Epithelial cell of esophagus (primary cell): ENCODE data around the gene ASS1.

Source experiments
- DNase-seq: peaks from one replicate; pipeline ENCODE4 v3.0.0; 2010; ENCODE audit warnings: low read depth
- H3K4me3 ChIP-seq: 2 replicates; pipeline ENCODE4 v1.5.1; 2011; ENCODE audit warnings: mild to moderate bottlenecking, low read length, control low read depth
- TF ChIP-seq, protein P1 (sequence below): IDR thresholded peaks from 2 replicates; pipeline ENCODE4 v1.5.1; 2011; ENCODE audit warnings: low read depth, mild to moderate bottlenecking, low read length, control low read depth, inconsistent platforms; ENCODE audit not compliant: insufficient read depth; ENCODE audit errors: missing control alignments

ASS1 gene

DNA sequence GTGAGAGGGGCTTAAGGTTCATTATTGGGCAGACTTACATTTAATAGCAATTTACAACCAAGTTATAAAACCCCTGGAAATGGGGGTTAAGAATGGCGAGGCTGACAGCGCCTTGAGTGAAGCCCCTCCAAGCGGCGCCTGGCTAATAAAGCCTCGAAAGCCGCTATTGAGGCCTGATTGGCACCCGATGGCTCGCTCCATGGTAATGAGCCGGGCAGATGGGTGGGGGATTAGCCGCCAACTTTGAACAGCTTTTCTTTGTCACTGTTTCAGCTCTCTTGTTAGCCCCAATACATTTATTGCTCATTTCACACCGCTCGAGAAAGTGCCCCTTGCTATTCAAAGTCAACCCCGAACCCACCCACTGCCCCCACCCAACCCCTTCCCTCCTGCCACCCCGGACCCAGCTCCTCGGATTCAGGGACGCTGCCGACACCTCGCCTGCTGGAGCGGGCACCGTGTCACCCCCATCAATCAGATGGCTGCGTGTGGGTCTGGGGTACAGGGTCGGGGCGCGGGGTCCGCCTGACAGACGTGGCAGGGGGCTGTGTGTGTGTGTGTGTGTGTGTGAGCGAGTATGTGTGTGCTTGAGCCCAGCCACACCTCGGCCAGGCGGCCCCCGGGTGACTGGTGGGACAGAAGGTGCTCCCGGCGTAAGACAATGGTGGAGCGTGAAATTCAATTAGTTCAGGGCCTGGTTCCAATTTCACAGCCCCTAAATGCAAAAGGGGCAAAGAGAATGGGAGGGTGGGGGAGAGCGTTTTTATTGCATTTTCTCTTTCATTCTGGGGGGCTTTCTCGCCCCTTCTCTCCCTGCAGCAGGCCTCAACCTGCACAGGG is 34.2 kb downstream of the ASS1 start:
- TF ChIP-seq, protein P1, sequence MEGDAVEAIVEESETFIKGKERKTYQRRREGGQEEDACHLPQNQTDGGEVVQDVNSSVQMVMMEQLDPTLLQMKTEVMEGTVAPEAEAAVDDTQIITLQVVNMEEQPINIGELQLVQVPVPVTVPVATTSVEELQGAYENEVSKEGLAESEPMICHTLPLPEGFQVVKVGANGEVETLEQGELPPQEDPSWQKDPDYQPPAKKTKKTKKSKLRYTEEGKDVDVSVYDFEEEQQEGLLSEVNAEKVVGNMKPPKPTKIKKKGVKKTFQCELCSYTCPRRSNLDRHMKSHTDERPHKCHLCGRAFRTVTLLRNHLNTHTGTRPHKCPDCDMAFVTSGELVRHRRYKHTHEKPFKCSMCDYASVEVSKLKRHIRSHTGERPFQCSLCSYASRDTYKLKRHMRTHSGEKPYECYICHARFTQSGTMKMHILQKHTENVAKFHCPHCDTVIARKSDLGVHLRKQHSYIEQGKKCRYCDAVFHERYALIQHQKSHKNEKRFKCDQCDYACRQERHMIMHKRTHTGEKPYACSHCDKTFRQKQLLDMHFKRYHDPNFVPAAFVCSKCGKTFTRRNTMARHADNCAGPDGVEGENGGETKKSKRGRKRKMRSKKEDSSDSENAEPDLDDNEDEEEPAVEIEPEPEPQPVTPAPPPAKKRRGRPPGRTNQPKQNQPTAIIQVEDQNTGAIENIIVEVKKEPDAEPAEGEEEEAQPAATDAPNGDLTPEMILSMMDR = no peak
- DNase-seq = no peak
- H3K4me3 ChIP-seq = no peak overlapping the region

DNA sequence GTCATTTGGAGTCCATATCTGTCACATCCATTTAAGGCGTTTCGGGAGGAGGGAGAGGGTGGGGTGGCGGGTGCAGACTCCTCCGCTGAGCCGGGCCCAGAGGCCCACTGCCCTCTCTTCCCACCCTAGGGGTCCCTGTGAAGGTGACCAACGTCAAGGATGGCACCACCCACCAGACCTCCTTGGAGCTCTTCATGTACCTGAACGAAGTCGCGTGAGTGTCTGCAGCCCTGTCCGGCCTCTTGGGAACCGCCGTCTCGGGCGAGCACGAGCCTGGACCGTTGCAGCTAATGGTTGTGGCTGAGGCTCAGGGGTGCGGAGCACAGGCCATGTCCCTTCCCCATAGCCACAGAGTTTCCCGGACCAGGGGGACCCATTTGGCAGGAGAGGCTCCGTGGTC is 34.8 kb downstream of the ASS1 start:
- no peak overlapping the region for H3K4me3 ChIP-seq
- no peak for DNase-seq
- TF ChIP-seq, protein P1 = no peak

DNA sequence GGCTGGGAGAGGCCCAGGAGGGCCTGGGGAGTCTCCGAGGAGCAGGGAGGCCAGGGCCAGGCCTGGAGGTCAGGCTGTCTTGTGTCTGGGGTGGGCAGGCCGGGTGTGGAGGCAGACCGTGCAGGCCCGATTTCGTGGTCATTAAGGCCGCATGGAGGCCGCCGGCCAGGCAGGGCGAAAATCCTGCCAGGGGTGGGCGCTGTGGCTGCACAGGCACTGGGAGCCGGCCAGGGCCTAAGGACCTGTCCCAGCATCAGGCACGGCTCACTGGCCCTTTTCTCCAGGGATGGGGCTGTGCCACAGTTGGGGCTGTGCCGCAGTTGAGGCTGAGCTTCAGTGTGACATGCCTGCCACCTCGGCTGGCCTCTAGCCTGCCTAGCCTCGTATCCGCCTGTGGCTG is 35.9 kb downstream of the ASS1 start:
- no peak for DNase-seq
- TF ChIP-seq, protein P1 = no peak
- no peak overlapping the region for H3K4me3 ChIP-seq

DNA sequence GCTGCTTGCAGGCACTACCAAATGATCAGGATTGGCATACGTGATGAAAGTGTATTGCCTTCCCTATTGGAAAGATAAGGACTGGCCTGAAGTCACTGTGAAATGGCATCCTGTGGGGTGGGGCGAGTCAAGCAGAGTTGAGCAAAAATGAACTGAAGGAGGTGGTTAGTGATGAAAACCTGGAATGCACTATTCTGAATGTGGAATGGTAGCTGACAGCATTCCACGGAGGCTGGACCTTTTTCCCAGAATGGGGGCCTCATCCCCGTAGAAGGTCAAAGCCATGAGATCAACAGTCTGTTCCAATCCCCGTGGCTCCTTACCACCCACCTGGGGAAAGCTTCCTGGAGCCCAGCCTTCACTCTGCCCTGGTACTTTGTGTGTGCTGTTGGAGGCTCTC is 37.7 kb downstream of the ASS1 start:
- no peak for DNase-seq
- H3K4me3 ChIP-seq = no peak overlapping the region
- TF ChIP-seq, protein P1 = no peak

DNA sequence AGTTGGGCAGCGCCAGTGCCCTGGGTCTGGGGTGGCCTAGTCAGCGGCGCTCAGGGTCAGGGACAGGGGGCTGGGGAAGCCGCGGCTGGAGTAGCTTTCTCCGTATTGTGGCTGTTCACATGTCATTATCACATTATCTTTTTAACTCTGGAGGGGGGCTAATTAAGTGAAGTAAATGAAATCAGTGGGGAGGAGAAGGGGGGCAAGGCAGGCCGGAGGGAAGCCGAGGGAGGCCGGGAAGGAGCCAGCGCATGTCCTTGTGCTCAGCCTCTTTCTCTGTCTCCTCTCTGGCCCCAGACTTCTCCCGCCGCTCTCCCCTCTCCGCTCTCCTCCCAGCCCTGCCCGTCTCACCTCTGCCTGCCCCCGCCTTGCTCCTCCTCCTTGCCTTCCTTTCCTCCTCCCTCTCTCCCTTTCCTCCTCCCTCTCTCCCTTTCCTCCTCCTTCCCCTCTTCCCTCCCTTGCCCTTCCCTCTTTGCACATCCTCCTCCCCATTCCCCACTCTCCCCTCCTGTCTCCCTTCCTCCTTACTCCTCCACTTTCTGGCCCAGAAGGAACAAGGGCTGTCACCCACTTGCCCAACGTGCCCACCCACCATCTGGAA is 38.7 kb downstream of the ASS1 start:
- TF ChIP-seq, protein P1 = no peak
- H3K4me3 ChIP-seq = no peak overlapping the region
- DNase-seq = no peak

DNA sequence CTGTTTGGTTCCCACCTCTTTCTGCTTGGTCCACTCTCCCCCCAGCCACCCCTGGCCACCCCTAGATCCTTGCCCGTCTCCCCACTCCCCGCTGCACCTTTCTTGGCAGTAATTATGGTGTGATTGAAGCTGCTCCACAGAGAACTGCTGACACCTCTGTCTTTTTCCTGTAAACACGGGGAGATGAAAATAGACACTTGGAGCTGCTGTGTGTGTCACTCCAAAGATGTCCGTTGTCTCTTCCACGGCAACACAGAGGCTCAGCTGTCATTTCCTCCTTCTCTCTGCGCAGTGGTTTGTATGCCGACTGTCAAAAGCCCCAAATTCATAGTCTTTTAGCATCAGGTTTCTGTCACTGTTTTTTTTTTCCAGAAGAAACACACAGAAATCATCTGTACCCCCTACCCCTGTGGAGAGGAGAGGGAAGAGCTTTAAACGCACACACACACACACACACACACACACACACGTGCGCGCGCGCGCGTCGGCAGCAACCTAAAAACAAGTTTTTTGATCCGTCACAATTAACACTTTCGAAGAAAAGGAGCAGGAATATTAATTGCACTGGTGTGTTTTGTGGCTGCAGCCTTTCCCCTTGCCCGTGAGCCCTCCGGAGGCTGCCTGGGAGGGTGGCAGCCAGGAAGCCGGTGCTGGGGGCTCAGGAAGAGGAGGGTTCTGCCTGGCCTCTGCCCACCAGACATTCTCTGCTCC is 39.8 kb downstream of the ASS1 start:
- no peak for DNase-seq
- no peak overlapping the region for H3K4me3 ChIP-seq
- TF ChIP-seq, protein P1 = no peak

DNA sequence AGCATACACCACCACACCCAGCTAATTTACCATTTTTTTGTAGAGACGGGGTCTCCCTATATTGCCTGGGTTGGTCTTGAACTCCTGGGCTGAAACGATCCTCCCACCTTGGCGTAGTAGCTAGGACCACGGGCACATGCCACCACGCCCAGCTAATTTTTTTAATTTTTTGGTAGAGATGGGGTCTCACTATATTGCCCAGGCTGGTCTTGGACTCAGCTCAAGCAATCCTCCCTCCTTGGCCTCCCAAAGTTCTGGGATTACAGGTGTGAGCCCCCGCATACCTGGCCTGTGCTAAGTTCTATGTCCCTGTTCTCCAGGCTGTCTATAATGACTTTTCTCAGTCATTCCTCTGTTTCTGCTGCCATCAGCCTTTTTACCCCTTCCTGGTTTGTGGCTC is 41.3 kb downstream of the ASS1 start:
- no peak overlapping the region for H3K4me3 ChIP-seq
- no peak for DNase-seq
- TF ChIP-seq, protein P1 = no peak
